GM23248 (cell line): ENCODE results near the gene RRP9.

Experiments used
- EZH2 ChIP-seq: fragments of 200-600 bp; sonication (generic); IDR thresholded peaks from 2 replicates; pipeline ENCODE4 v1.6.1; 2018; ENCODE audit warnings: antibody characterized with exemption, mild to moderate bottlenecking; ENCODE audit not compliant: insufficient read depth, poor library complexity, severe bottlenecking
- EZH2phosphoT487 ChIP-seq: fragments of 200-600 bp; sonication (generic); IDR thresholded peaks from 2 replicates; pipeline ENCODE4 v1.6.1; 2018; ENCODE audit warnings: antibody characterized with exemption, moderate library complexity, mild to moderate bottlenecking, low read depth; ENCODE audit not compliant: insufficient read depth

GRCh38 chr3:51933471-51934138 lies 8.1 kb downstream of the RRP9 start:
- TF ChIP-seq EZH2 (no peak), EZH2phosphoT487 (no peak)
